Measurements from ENCODE around the gene DRAP1.

Gene DRAP1

GRCh38 chr11:65911682-65912568 is 7.3 kb upstream of the DRAP1 start:
- peak overlapping the region; percentile 51 for H3K27ac Mint-ChIP-seq
- peaks cover 1% of the 10 kb centered on the region for H3K36me3 Mint-ChIP-seq (ENCODE audit: low read depth)
- DNase-seq = no peak
- peaks cover 7% of the 10 kb centered on the region for H3K27me3 Mint-ChIP-seq
- H3K4me3 Mint-ChIP-seq = no peak overlapping the region
- no peaks in the 10 kb centered on the region for H3K9me3 Mint-ChIP-seq
- H3K4me1 Mint-ChIP-seq (ENCODE audit: low read depth) = peaks cover 31% of the 10 kb centered on the region

- Mint-ChIP-seq H3K27me3 (peaks cover 7% of the 10 kb centered on the region), H3K4me3 (no peak overlapping the region), H3K4me1 (ENCODE audit: low read depth) (peaks cover 40% of the 10 kb centered on the region), H3K9me3 (no peaks in the 10 kb centered on the region), H3K36me3 (ENCODE audit: low read depth) (peaks cover 2% of the 10 kb centered on the region), H3K27ac (no peak overlapping the region)
- DNase-seq = no peak
These were observed 6.4 kb upstream of the DRAP1 start for GRCh38 chr11:65912845-65913244.

GRCh38 chr11:65915101-65915820 is 4.0 kb upstream of the DRAP1 start:
- no peaks in the 10 kb centered on the region for H3K9me3 Mint-ChIP-seq
- DNase-seq = no peak
- H3K36me3 Mint-ChIP-seq (ENCODE audit: low read depth) = peaks cover 15% of the 10 kb centered on the region
- no peak overlapping the region for H3K4me3 Mint-ChIP-seq
- peak overlapping the region; percentile 5 for H3K27ac Mint-ChIP-seq
- no peaks in the 10 kb centered on the region for H3K27me3 Mint-ChIP-seq
- H3K4me1 Mint-ChIP-seq (ENCODE audit: low read depth) = peaks cover 41% of the 10 kb centered on the region

GRCh38 chr11:65915821-65916251 is 3.4 kb upstream of the DRAP1 start:
- Mint-ChIP-seq H3K27me3 (no peaks in the 10 kb centered on the region), H3K4me3 (no peak overlapping the region), H3K9me3 (no peaks in the 10 kb centered on the region), H3K36me3 (ENCODE audit: low read depth) (peaks cover 20% of the 10 kb centered on the region), H3K4me1 (ENCODE audit: low read depth) (peaks cover 46% of the 10 kb centered on the region), H3K27ac (no peak overlapping the region)
- DNase-seq = no peak

- H3K36me3 Mint-ChIP-seq (ENCODE audit: low read depth) = peaks cover 20% of the 10 kb centered on the region
- H3K4me1 Mint-ChIP-seq (ENCODE audit: low read depth) = peaks cover 47% of the 10 kb centered on the region
- H3K9me3 Mint-ChIP-seq = no peaks in the 10 kb centered on the region
- peak overlapping the region; percentile 87 for H3K4me3 Mint-ChIP-seq
- peak overlapping the region; percentile 17 for H3K27ac Mint-ChIP-seq
- no peak for DNase-seq
- no peaks in the 10 kb centered on the region for H3K27me3 Mint-ChIP-seq
These were observed 2.8 kb upstream of the DRAP1 start for GRCh38 chr11:65916391-65916790.

GRCh38 chr11:65917077-65917433 is 2.2 kb upstream of the DRAP1 start:
- Mint-ChIP-seq H3K4me1 (ENCODE audit: low read depth) (peaks cover 48% of the 10 kb centered on the region), H3K27me3 (no peaks in the 10 kb centered on the region)

GRCh38 chr11:65917434-65918210 is 1.6 kb upstream of the DRAP1 start:
- Mint-ChIP-seq H3K27me3 (no peaks in the 10 kb centered on the region), H3K27ac (peak overlapping the region; percentile 91), H3K9me3 (no peaks in the 10 kb centered on the region), H3K4me1 (ENCODE audit: low read depth) (peaks cover 53% of the 10 kb centered on the region), H3K36me3 (ENCODE audit: low read depth) (peaks cover 32% of the 10 kb centered on the region), H3K4me3 (peak overlapping the region; percentile 87)
- DNase-seq = no peak

More at GRCh38 chr11:65917077-65917433, 2.2 kb upstream of the DRAP1 start:
- no peak for DNase-seq
- Mint-ChIP-seq H3K4me3 (peak overlapping the region; percentile 87), H3K9me3 (no peaks in the 10 kb centered on the region), H3K36me3 (ENCODE audit: low read depth) (peaks cover 26% of the 10 kb centered on the region), H3K27ac (peak overlapping the region; percentile 17)

GRCh38 chr11:65918211-65919140 is 750 bp upstream of the DRAP1 start, which contains the start of gene C11orf68:
C11orf68 (minus strand) TSS chr11:65919062; CDS start chr11:65919031, 31 bp downstream.
- peaks cover 56% of the 10 kb centered on the region for H3K4me1 Mint-ChIP-seq (ENCODE audit: low read depth)
- no peak for DNase-seq
- H3K9me3 Mint-ChIP-seq = no peaks in the 10 kb centered on the region
- H3K36me3 Mint-ChIP-seq (ENCODE audit: low read depth) = peaks cover 41% of the 10 kb centered on the region
- H3K27ac Mint-ChIP-seq = peak within 1 kb of the TSS; percentile 93
- H3K27me3 Mint-ChIP-seq = no peaks in the 10 kb centered on the region
- peak within 1 kb of the TSS; percentile 93 for H3K4me3 Mint-ChIP-seq

GRCh38 chr11:65919573-65920371 is 546 bp downstream of the DRAP1 start:
- DNase-seq = no peak
- Mint-ChIP-seq H3K27me3 (no peaks in the 10 kb centered on the region), H3K4me3 (peak overlapping the region; percentile 93), H3K9me3 (no peaks in the 10 kb centered on the region), H3K36me3 (ENCODE audit: low read depth) (peaks cover 45% of the 10 kb centered on the region), H3K27ac (peak overlapping the region; percentile 93), H3K4me1 (ENCODE audit: low read depth) (peaks cover 53% of the 10 kb centered on the region)

GRCh38 chr11:65920372-65920802 is 1.2 kb downstream of the DRAP1 start:
- Mint-ChIP-seq H3K4me1 (ENCODE audit: low read depth) (peaks cover 47% of the 10 kb centered on the region), H3K27me3 (no peaks in the 10 kb centered on the region), H3K9me3 (no peaks in the 10 kb centered on the region), H3K36me3 (ENCODE audit: low read depth) (peaks cover 45% of the 10 kb centered on the region), H3K4me3 (peak overlapping the region; percentile 93), H3K27ac (peak overlapping the region; percentile 93)
- DNase-seq = no peak

- H3K27ac Mint-ChIP-seq = peak overlapping the region; percentile 93
- H3K4me1 Mint-ChIP-seq (ENCODE audit: low read depth) = peaks cover 41% of the 10 kb centered on the region
- no peaks in the 10 kb centered on the region for H3K27me3 Mint-ChIP-seq
- no peak for DNase-seq
- peaks cover 45% of the 10 kb centered on the region for H3K36me3 Mint-ChIP-seq (ENCODE audit: low read depth)
- no peaks in the 10 kb centered on the region for H3K9me3 Mint-ChIP-seq
- H3K4me3 Mint-ChIP-seq = peak overlapping the region; percentile 93
These were observed 1.9 kb downstream of the DRAP1 start for GRCh38 chr11:65921033-65921555.

GRCh38 chr11:65921876-65922275 is 2.6 kb downstream of the DRAP1 start:
- Mint-ChIP-seq H3K27me3 (no peaks in the 10 kb centered on the region), H3K4me3 (peak overlapping the region; percentile 10), H3K4me1 (ENCODE audit: low read depth) (peaks cover 33% of the 10 kb centered on the region), H3K9me3 (no peaks in the 10 kb centered on the region), H3K27ac (peak overlapping the region; percentile 44), H3K36me3 (ENCODE audit: low read depth) (peaks cover 44% of the 10 kb centered on the region)
- no peak for DNase-seq

GRCh38 chr11:65922565-65922964 is 3.3 kb downstream of the DRAP1 start:
- H3K9me3 Mint-ChIP-seq = no peaks in the 10 kb centered on the region
- no peaks in the 10 kb centered on the region for H3K27me3 Mint-ChIP-seq
- H3K4me3 Mint-ChIP-seq = no peak overlapping the region
- peak overlapping the region; percentile 35 for H3K27ac Mint-ChIP-seq
- DNase-seq = no peak
- H3K36me3 Mint-ChIP-seq (ENCODE audit: low read depth) = peaks cover 43% of the 10 kb centered on the region
- peaks cover 33% of the 10 kb centered on the region for H3K4me1 Mint-ChIP-seq (ENCODE audit: low read depth)

Measured in activated T-cell treated with anti-CD3 and anti-CD28 coated beads, Interleukin-2, amount 50 U/mL, for 24 hours (primary cell).